Ascending aorta (tissue), 2 donors: ENCODE data around the gene KRT222. TPM values are rescaled to one million over a fixed set of nuclear protein-coding genes. Genes with fewer than 3 reads are reported as not detected.

ENCODE experiments used
- DNase-seq, 2 donors: peaks; one replicate each; pipeline ENCODE4 v3.0.0-alpha.2; 2019; ENCODE audit warnings: low spot score in 2 of 2
- H3K27ac ChIP-seq, 2 donors: fragments of 200-600 bp; sonication (generic); one replicate each; pipeline ENCODE4 v1.5.1; 2016 to 2017; ENCODE audit warnings: mild to moderate bottlenecking in 1 of 2
- H3K27me3 ChIP-seq: fragments of 200-600 bp; sonication (generic); one replicate; pipeline ENCODE4 v1.5.1; 2017
- H3K36me3 ChIP-seq, 2 donors: fragments of 200-600 bp; sonication (generic); one replicate each; pipeline ENCODE4 v1.5.1; 2016
- H3K4me1 ChIP-seq, 2 donors: fragments of 200-600 bp; sonication (generic); one replicate each; pipeline ENCODE4 v1.5.1; 2016 to 2017; ENCODE audit warnings: mild to moderate bottlenecking in 1 of 2
- H3K4me3 ChIP-seq, 2 donors: fragments of 200-600 bp; sonication (generic); one replicate each; pipeline ENCODE4 v1.5.1; 2016 to 2017; ENCODE audit warnings: mild to moderate bottlenecking in 1 of 2
- H3K9me3 ChIP-seq, 2 donors: fragments of 200-600 bp; sonication (generic); one replicate each; pipeline ENCODE4 v1.5.1; 2016
- intact Hi-C: fragments of 100-400 bp; cut with DNase I; formaldehyde crosslinking; loops from one replicate; pipeline ENCODE4 v1.15.1; 2023
- total RNA-seq: library from RNA; depleted of rRNA; stranded (reverse); fragments of >200 nt; gene quantifications from one replicate; pipeline ENCODE4 v1.1.0, GENCODE V29; 2016
- TF ChIP-seq, protein P1 (sequence below), 3 experiments: fragments of 200-600 bp in 2 of 3; fragments of 450-650 bp in 1 of 3; sonication (generic) in 2 of 3; IDR thresholded peaks; one replicate each; pipeline ENCODE4 v1.5.1; 2016 to 2019; ENCODE audit warnings: antibody characterized with exemption in 3 of 3, mild to moderate bottlenecking in 1 of 3, moderate library complexity in 1 of 3

Gene KRT222
- total RNA-seq, 1 donor from 2014 or later, result 3.4 TPM

DNA sequence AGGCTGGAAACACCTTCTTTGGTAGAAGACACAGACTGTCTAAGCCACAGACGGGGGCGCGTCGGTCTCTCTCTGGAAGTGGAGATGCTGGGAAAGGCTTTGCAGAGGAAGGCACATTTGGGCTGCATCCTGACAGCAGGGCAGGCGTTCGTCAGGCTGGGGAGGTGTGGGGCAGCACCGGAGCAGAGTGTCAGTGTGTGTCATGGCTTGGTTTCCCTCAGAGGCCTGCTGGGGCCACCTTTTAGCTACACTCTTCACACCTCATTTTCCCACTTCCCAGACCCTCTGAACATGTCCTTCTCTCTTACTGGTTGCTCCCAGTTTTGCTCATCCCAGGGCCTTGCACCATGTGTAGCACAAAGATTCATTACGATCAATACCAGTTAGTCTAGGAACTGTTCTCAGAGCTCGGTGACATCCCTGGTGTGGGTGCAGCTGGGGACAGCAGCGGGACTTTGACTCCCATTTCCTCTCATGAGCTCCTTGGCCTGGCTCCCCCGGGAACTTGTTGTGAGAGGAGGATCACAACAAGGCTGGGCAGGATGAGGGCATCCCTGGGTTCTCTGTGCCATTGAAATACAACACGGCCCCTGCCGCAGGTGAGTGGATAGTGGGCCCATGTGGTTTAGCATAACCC, 50.4 kb downstream of the KRT222 start:
- Histone ChIP-seq H3K4me3 (no peak overlapping the region), H3K36me3 (no peaks in the 10 kb centered on the region), H3K4me1 (no peaks in the 10 kb centered on the region), H3K27ac (no peak overlapping the region), H3K9me3 (no peaks in the 10 kb centered on the region), H3K27me3 (no peaks in the 10 kb centered on the region)
- TF ChIP-seq, protein P1, sequence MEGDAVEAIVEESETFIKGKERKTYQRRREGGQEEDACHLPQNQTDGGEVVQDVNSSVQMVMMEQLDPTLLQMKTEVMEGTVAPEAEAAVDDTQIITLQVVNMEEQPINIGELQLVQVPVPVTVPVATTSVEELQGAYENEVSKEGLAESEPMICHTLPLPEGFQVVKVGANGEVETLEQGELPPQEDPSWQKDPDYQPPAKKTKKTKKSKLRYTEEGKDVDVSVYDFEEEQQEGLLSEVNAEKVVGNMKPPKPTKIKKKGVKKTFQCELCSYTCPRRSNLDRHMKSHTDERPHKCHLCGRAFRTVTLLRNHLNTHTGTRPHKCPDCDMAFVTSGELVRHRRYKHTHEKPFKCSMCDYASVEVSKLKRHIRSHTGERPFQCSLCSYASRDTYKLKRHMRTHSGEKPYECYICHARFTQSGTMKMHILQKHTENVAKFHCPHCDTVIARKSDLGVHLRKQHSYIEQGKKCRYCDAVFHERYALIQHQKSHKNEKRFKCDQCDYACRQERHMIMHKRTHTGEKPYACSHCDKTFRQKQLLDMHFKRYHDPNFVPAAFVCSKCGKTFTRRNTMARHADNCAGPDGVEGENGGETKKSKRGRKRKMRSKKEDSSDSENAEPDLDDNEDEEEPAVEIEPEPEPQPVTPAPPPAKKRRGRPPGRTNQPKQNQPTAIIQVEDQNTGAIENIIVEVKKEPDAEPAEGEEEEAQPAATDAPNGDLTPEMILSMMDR (IDR thresholded peaks at IDR 0.05), result no peak
- DNase-seq, result no peak
- intact Hi-C loops, result no loop called here

DNA sequence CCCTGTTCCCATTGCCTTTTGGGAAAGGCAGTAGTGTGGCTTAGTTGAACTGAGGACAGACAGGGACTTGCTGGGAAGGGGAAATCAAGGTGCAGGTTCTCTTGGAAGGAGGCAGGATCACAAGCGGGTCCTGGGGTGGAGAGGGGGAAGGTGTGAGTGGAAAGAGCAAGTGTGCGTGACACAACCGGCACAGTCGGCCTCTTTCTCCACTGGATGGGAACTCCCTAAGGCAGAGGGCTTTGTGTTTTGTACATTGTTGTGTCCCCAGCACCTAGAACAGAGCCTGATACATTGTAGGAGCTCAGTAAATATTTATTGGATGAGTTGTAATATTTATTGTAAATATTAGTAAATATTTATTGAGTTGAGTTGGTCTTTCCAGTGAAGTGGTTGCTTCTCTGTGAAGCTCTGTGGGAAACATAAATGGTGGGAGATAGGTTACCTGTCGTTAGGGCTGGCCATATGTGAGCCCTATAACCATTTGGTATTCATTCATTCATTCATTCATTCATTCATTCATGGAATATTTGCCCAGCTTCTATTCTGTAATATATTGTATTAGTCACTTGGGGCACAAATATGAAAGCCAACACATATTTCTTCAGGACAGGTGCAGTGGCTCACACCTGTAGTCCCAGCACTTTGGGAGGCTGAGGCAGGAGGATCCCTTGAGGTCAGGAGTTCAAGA, 51.4 kb downstream of the KRT222 start:
- no peaks in the 10 kb centered on the region for H3K27me3 ChIP-seq
- no peak overlapping the region for H3K4me3 ChIP-seq
- H3K36me3 ChIP-seq, result no peaks in the 10 kb centered on the region
- intact Hi-C loops, result no loop called here
- no peak for DNase-seq
- no peak overlapping the region for H3K27ac ChIP-seq
- TF ChIP-seq, protein P1 (IDR thresholded peaks at IDR 0.05), result no peak
- no peaks in the 10 kb centered on the region for H3K9me3 ChIP-seq
- no peaks in the 10 kb centered on the region for H3K4me1 ChIP-seq

DNA sequence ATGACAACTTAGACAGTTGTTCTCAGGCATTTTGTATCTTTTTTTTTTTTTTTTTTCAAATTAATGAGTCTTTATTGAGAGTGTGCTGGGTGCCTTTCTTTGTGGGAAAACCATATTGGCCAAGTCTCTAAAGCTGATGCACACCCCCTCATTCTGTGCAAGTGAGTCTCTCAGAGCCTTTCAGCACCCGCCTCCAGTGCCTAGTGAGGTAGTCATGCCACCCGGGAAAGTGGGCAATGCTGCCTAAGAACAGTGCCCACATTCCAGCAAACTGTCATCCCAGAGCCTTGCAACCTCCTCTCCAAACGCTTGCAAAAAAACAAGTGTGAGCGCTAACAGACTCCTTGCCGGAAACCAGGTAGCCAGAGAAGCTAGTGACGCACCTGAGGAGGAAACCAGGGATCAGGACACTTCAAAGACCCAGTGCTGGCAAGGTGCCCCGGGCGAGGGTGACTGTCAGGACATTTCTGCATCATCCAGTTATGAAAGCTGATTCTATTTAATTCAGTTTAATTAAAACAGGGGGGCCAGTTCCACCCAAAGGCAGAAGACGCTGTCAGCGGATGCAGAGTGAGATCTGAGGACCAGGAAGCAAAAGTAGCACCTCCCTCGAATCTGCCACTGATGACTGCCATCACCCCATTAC, 52.3 kb downstream of the KRT222 start:
- Histone ChIP-seq H3K27ac (no peak overlapping the region), H3K27me3 (no peaks in the 10 kb centered on the region), H3K9me3 (no peaks in the 10 kb centered on the region), H3K36me3 (no peaks in the 10 kb centered on the region), H3K4me1 (no peaks in the 10 kb centered on the region), H3K4me3 (no peak overlapping the region)
- TF ChIP-seq, protein P1 (IDR thresholded peaks at IDR 0.05), result no peak
- no peak for DNase-seq
- intact Hi-C loops, result no loop called here

GRCh38 chr17:40611840-40612474, 53.0 kb downstream of the KRT222 start:
- no peaks in the 10 kb centered on the region for H3K4me1 ChIP-seq
- intact Hi-C loops, result no loop called here
- no peaks in the 10 kb centered on the region for H3K36me3 ChIP-seq
- TF ChIP-seq, protein P1 (IDR thresholded peaks at IDR 0.05), result no peak
- no peak overlapping the region for H3K27ac ChIP-seq
- no peaks in the 10 kb centered on the region for H3K27me3 ChIP-seq
- no peaks in the 10 kb centered on the region for H3K9me3 ChIP-seq
- H3K4me3 ChIP-seq, result no peak overlapping the region
- no peak for DNase-seq

DNA sequence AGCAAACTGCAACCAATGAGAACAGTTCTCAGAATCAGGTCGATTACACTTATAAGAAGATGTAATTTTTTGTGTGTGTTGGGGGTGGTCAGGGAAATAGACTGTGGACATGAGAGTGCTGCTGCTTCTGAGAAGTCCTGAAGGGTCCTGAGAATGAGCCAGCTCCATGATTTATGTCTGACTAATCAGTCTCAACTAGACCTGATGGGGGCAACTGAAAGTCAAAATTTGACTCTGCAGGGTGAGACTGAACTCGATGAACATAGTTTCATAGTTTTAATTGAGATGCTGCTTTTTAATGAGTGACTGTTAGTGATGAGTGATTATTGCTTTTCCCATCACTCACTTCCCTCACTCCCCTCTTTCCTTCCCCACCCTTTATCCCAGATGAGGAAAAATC, 54.6 kb downstream of the KRT222 start:
- intact Hi-C loops, result no loop called here
- no peak for DNase-seq

More for the DNA sequence above, 54.6 kb downstream of the KRT222 start:
- no peaks in the 10 kb centered on the region for H3K27me3 ChIP-seq
- H3K4me3 ChIP-seq, result no peak overlapping the region
- no peaks in the 10 kb centered on the region for H3K4me1 ChIP-seq
- no peak overlapping the region for H3K27ac ChIP-seq
- H3K36me3 ChIP-seq, result no peaks in the 10 kb centered on the region
- TF ChIP-seq, protein P1 (IDR thresholded peaks at IDR 0.05), result no peak
- no peaks in the 10 kb centered on the region for H3K9me3 ChIP-seq
